Fibroblast of mammary gland (primary cell): ENCODE measurements around the gene PLCD3.

ENCODE experiments used
- DNase-seq: peaks from one replicate; pipeline ENCODE4 v3.0.0-alpha.2; 2010; ENCODE audit warnings: low read depth
- H3K4me3 ChIP-seq: 2 replicates; pipeline ENCODE4 v1.5.1; 2011; ENCODE audit warnings: low read depth, mild to moderate bottlenecking, low read length, moderate library complexity; ENCODE audit not compliant: control insufficient read depth
- TF ChIP-seq, protein P1 (sequence below): conservative IDR thresholded peaks from 2 replicates; pipeline ENCODE4 v1.5.1; 2011; ENCODE audit warnings: low read depth, low read length, inconsistent platforms; ENCODE audit not compliant: control insufficient read depth, insufficient read depth

PLCD3 gene

DNA sequence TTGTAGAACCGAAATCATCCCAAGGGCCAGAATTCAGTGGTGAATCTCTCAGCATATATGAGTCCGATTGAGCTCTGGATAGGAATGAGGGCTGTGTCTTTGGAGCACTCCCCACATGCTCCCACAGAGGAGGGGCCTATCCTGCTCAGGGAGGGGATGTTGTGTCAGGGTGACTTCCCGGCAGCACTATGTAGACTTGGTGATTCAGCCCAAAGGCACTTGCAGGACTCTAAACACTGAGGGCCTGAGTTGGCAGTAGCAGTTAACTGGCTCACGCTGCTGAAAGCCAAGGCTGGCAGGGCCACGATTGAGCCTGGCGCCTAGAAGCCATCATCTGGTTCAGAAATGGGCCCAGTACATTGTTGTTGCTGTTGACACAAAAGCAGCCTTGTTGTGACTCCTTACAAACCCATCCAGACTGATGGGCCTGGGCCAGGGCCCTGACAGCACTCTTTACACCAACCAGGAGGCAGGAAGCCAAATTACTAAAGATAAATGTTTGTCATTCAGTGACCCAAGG lies 39.3 kb downstream of the PLCD3 start:
- peak; percentile 98 for DNase-seq
- TF ChIP-seq, protein P1, sequence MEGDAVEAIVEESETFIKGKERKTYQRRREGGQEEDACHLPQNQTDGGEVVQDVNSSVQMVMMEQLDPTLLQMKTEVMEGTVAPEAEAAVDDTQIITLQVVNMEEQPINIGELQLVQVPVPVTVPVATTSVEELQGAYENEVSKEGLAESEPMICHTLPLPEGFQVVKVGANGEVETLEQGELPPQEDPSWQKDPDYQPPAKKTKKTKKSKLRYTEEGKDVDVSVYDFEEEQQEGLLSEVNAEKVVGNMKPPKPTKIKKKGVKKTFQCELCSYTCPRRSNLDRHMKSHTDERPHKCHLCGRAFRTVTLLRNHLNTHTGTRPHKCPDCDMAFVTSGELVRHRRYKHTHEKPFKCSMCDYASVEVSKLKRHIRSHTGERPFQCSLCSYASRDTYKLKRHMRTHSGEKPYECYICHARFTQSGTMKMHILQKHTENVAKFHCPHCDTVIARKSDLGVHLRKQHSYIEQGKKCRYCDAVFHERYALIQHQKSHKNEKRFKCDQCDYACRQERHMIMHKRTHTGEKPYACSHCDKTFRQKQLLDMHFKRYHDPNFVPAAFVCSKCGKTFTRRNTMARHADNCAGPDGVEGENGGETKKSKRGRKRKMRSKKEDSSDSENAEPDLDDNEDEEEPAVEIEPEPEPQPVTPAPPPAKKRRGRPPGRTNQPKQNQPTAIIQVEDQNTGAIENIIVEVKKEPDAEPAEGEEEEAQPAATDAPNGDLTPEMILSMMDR: no peak
- no peak overlapping the region for H3K4me3 ChIP-seq

DNA sequence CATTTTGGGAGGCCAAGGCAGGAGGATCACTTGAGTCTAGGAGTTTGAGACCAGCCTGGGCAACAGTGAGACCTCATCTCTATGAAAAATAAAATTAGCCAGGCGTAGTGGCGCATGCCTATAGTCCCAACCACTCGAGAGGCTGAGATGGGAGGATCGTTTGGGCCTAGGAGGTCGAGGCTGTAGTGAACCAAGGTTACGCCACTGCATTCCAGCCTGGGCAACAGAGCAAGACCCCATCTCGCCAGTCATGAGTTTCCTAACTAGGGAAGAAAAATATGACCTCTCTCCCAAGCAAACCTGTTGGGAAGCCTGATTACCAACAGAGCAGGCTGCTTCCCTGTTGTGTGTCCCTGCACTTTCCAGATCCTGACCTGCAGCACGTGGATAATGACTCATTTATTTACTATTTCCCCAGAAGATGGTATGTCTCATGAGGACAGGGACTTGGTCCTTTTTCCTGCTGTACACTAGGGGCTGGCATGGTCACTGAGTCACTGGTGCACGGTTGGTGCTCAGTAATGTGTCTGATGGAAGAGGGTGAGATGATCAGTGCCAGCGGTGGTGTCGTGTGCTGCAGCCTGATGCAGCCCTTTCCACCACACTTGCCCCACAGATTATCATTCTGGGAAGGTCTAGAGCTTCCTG lies 40.4 kb downstream of the PLCD3 start:
- peak; percentile 54 for DNase-seq
- H3K4me3 ChIP-seq: no peak overlapping the region
- TF ChIP-seq, protein P1: no peak

DNA sequence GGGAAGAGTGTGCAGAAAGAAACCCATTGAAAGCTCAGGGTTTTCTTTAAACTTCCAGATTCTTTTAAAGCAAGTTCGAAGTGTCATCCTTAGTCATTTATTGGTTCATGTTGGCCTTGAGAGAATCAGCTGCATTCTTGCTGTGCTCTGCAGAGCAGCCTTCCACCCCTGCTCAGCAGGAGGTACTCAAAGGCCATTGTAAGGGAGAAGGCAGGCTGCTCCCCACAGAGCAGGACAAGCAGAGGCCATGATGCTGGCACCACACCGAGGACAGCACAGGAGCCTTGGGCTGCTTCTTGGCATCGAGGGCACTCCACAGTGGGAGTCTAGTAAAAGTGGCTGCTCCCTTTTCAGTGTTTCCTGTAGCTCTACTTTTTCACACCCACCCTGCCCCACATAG lies 41.6 kb downstream of the PLCD3 start:
- no peak for DNase-seq
- TF ChIP-seq, protein P1: no peak
- H3K4me3 ChIP-seq: no peak overlapping the region

DNA sequence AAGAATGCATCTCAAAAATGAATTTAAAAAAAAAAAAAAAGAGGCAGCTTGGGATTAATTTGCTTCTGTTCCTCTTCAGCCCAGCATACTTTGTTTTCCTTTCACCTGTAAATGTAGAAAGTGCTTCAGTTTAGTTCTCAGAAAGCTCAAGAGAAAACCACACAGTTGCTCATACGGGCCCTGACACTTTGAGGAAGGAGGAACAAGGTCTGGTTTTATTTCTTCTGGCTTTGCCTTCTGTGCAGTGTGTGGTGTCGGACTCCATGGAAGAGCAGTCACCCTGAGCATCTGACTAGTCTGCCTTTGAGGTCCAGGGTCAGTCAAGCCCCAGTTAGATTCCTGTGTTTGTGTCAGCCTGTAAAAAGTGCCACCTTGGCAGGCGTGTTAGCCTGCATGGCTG lies 43.6 kb downstream of the PLCD3 start:
- H3K4me3 ChIP-seq: no peak overlapping the region
- DNase-seq: no peak
- TF ChIP-seq, protein P1: no peak

DNA sequence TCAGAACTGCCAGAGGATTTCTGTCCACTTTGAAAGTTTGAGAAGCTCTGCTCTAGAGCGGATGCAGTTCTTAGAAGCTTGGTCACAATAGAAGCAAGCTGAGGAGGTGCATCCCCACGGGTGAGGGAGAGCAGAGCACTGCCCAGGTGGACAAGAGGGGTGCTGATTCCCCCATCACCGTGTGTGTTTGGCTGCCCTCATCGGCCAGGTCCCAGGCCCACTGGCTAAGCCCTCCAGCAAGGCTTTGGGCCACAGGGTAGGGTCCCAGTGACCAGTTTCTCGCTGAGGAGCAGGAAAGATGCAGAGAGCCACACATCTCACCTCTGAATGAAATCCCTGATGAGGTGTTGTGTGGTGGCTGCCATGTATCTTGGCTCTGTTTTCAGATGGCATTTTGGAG lies 44.3 kb downstream of the PLCD3 start:
- no peak overlapping the region for H3K4me3 ChIP-seq
- TF ChIP-seq, protein P1: no peak
- DNase-seq: no peak

DNA sequence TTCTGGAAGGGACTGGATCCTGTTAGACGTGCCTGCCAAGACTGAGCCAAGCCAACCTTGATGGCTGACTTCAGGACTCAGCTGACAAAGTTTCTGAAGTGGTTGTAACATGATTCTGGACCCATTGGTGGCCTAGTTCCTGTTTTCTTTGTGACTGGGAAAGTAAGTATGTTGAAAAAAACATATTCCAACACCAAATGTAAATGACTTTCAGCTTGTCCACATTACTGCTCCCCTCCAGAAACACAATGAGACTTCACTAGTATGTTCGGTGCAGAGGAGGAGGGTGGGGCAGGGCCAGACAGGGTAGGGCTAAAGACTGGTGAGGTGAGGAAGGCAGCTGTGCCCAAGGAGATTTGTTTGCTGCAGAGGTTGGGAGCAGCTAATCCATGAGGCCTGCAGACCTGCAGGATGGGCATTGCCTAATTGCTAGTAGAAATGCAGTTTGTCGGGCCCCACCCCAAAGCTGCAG lies 44.8 kb downstream of the PLCD3 start:
- TF ChIP-seq, protein P1: no peak
- peak; percentile 28 for DNase-seq
- no peak overlapping the region for H3K4me3 ChIP-seq
